Mammary epithelial cell (primary cell): ENCODE measurements around the gene PADI3.

ENCODE experiments used
- CTCF ChIP-seq, 2 donors: IDR thresholded peaks in 1 of 2; conservative IDR thresholded peaks in 1 of 2; 2 replicates each; pipeline ENCODE4 v1.5.1; 2011 to 2012; ENCODE audit warnings: inconsistent platforms in 2 of 2, low read length in 2 of 2, mild to moderate bottlenecking in 2 of 2, control low read depth in 1 of 2, low read depth in 1 of 2; ENCODE audit not compliant: insufficient read depth in 1 of 2; ENCODE audit errors: extremely low read depth in 1 of 2
- EZH2 ChIP-seq: IDR thresholded peaks from 2 replicates; pipeline ENCODE4 v1.6.1; 2012; ENCODE audit warnings: low read length, inconsistent platforms, borderline replicate concordance

GRCh38 chr1:17305576-17306095, 56.7 kb downstream of the PADI3 start:
- TF ChIP-seq CTCF (conservative IDR thresholded peaks at IDR 0.05 in 1 of 2, IDR thresholded peaks at IDR 0.05 in 1 of 2; ENCODE audit: extremely low read depth in 1 of 2, insufficient read depth in 1 of 2, low read depth in 1 of 2, low read length in 2 of 2) = no peak
- TF ChIP-seq EZH2 = no peak
